Ovary (tissue), 9 donors: Measurements from ENCODE around the gene SIL1. TPM values are rescaled to one million over a fixed set of nuclear protein-coding genes. Genes with fewer than 3 reads are reported as not detected.

ENCODE experiments used
- DNase-seq, 5 donors: peaks; one replicate each; pipeline ENCODE4 v3.0.0-alpha.2; 2019 to 2020
- H3K27ac ChIP-seq, 2 donors: fragments of 200-600 bp; one replicate each; pipeline versions ENCODE4 v1.5.1 to v1.8.0; 2019 to 2022
- H3K27me3 ChIP-seq: fragments of 200-600 bp; one replicate; pipeline ENCODE4 v1.8.0; 2022
- H3K36me3 ChIP-seq: fragments of 200-600 bp; sonication (generic); one replicate; pipeline ENCODE4 v1.5.1; 2019
- H3K4me1 ChIP-seq: one replicate; pipeline ENCODE4 v1.8.1; 2013; ENCODE audit warnings: mild to moderate bottlenecking, moderate library complexity; ENCODE audit not compliant: insufficient read depth
- H3K4me3 ChIP-seq: fragments of 200-600 bp; sonication (generic); one replicate; pipeline ENCODE4 v1.5.1; 2017
- H3K9me3 ChIP-seq, 2 donors: fragments of 200-600 bp in 1 of 2; sonication (generic) in 1 of 2; one replicate each; pipeline versions ENCODE4 v1.5.1 to v1.8.1; 2013 to 2019; ENCODE audit warnings: mild to moderate bottlenecking in 1 of 2, moderate library complexity in 1 of 2
- EP300 ChIP-seq: sonication (generic); formaldehyde crosslinking; IDR thresholded peaks from one replicate; pipeline ENCODE4 v1.6.1; 2017; ENCODE audit warnings: antibody characterized with exemption
- POLR2A ChIP-seq: fragments of 450-650 bp; IDR thresholded peaks from one replicate; pipeline ENCODE4 v1.6.1; 2017; ENCODE audit warnings: antibody characterized with exemption, mild to moderate bottlenecking, moderate library complexity
- WGBS, 3 donors: extraction: QIAGEN DNeasy Blood & Tissue Kit in 1 of 3; methylation state at CpG; one replicate each; pipeline versions ENCODE4 v1.1.5 to v1.1.7; 2013 to 2017; 5-methylcytosine and 5-hydroxymethylcytosine counted together
- intact Hi-C, 4 donors: fragments of 100-400 bp; cut with DNase I; formaldehyde crosslinking; loops; one replicate each; pipeline versions ENCODE4 v1.11.0 to v1.15.1; 2022 to 2023
- polyA plus RNA-seq, 2 donors: library from polyadenylated mRNA; stranded (reverse); fragments of 200-250 nt in 1 of 2; fragments of 350-450 nt in 1 of 2; fragmentation: Illumina TruSeq in 1 of 2; extraction: RNeasy Lipid Tissue Mini Kit (QIAGEN cat#74804) in 1 of 2; gene quantifications; one replicate each; pipeline ENCODE4 v1.2.3, GENCODE V29; 2013 to 2014
- total RNA-seq, 7 donors: library from RNA; depleted of rRNA in 2 of 7; stranded (reverse); fragments of >200 nt in 2 of 7; fragmentation: NEBNext Ultra II Directional in 3 of 7; extraction: Animal tissue kit (Norgen Biotek cat#: 25700) in 3 of 7; gene quantifications; one replicate each; pipeline versions ENCODE4 v1.1.0 to v1.2.4, GENCODE V29; 2016 to 2023
- TF ChIP-seq, protein P1 (sequence below), 3 donors: fragments of 450-650 bp in 2 of 3; fragments of 200-600 bp in 1 of 3; IDR thresholded peaks; one replicate each; pipeline versions ENCODE4 v1.5.1 to v1.8.0; 2016 to 2022; ENCODE audit warnings: antibody characterized with exemption in 3 of 3, mild to moderate bottlenecking in 1 of 3
- donor health status: DM: no; HTN: no; CAD: no; lungs with moderate emphysema.
- donor health status: DM: no; HTN: no; CAD: no.
- donor health status: Bipolar disorder and iron deficiency.
- donor health status: DM: yes; HTN: yes; CAD: no.
- donor health status: DM: no; HTN: no; CAD: no.
- donor health status: DM: yes; HTN: yes; CAD: no.

SIL1 gene
- total and polyA plus RNA-seq, 9 donors = 15.7 to 93.0 (median 34.9) TPM

DNA sequence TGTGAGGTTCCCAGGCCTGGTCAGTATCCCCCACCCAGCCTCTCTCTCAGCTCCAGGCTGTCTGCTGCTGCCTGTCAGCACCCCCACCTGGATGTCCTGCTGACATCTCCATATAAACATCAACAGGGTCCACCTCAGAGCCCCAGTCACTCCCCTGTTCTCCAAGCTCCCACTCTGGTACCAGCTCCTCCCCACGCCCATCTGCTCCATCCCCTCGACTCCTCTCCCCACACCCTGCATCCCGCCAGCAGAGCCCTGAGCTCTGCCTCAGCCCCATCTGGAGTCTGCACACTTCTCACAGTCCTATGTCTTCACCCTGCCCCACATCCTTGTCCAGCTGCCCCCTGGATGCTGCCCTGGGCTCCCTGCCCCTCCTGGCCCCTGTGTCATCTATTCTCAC is 255.3 kb downstream of the SIL1 start:
- no peak overlapping the region for H3K27ac ChIP-seq
- TF ChIP-seq POLR2A (no peak), EP300 (no peak)
- TF ChIP-seq, protein P1, sequence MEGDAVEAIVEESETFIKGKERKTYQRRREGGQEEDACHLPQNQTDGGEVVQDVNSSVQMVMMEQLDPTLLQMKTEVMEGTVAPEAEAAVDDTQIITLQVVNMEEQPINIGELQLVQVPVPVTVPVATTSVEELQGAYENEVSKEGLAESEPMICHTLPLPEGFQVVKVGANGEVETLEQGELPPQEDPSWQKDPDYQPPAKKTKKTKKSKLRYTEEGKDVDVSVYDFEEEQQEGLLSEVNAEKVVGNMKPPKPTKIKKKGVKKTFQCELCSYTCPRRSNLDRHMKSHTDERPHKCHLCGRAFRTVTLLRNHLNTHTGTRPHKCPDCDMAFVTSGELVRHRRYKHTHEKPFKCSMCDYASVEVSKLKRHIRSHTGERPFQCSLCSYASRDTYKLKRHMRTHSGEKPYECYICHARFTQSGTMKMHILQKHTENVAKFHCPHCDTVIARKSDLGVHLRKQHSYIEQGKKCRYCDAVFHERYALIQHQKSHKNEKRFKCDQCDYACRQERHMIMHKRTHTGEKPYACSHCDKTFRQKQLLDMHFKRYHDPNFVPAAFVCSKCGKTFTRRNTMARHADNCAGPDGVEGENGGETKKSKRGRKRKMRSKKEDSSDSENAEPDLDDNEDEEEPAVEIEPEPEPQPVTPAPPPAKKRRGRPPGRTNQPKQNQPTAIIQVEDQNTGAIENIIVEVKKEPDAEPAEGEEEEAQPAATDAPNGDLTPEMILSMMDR (IDR thresholded peaks at IDR 0.05) = no peak
- no peak for DNase-seq
- H3K4me1 ChIP-seq = no peaks in the 10 kb centered on the region
- intact Hi-C loops = no loop called here
- H3K4me3 ChIP-seq = no peak overlapping the region
- 81 to 90% (median 81%) methylated on average over 3 of the region's 3 CpGs for WGBS, 3 donors
- H3K36me3 ChIP-seq = no peaks in the 10 kb centered on the region
- H3K27me3 ChIP-seq = no peaks in the 10 kb centered on the region
- H3K9me3 ChIP-seq = no peaks in the 10 kb centered on the region

DNA sequence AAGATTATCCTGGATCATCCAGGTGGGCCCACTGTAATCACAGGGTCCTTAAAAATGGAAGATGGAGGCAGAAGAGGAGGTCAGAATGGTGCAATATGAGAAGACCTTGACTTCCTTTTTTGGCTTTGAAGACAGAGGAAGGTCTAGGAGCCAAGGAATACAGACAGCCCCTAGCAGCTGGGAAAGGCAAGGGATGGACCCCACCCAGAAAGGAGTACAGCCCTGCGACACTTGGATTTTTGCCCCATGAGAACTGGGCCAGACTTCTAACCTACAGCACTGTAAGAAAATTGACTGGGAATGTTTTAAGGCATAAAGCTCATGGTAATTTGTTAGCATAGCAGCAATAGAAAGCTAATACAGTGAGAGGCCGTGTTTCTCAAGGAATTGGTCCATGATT is 256.1 kb downstream of the SIL1 start:
- Histone ChIP-seq H3K4me3 (no peak overlapping the region), H3K9me3 (no peaks in the 10 kb centered on the region), H3K36me3 (no peaks in the 10 kb centered on the region), H3K27me3 (no peaks in the 10 kb centered on the region), H3K27ac (no peak overlapping the region), H3K4me1 (no peaks in the 10 kb centered on the region)
- WGBS, 3 donors = 69 to 72% (median 70%) methylated on average over 2 of the region's 2 CpGs
- DNase-seq = no peak
- intact Hi-C loops = no loop called here
- TF ChIP-seq, protein P1 (IDR thresholded peaks at IDR 0.05) = no peak
- no peak for TF ChIP-seq POLR2A
- no peak for TF ChIP-seq EP300

DNA sequence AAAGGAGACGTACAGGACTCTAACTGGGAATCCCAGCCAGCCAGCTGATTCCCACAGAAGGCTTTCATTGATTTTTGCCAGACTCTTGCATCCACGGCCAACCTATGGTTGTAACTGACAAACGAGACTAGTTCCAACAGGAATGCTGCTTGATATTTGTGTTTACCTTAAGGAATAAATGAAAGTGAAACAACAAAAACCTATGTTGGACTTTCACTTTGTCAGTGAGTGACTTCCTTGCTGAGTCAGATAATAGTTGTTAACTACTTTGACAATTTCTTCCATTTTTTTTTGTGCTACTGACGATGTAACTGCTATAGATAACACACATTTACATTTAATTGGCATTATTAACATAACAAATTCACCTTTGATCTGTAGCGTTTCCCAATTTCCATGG is 259.6 kb downstream of the SIL1 start:
- Histone ChIP-seq H3K4me3 (no peak overlapping the region), H3K4me1 (no peaks in the 10 kb centered on the region), H3K27me3 (no peaks in the 10 kb centered on the region), H3K9me3 (no peaks in the 10 kb centered on the region), H3K36me3 (no peaks in the 10 kb centered on the region), H3K27ac (no peak overlapping the region)
- intact Hi-C loops = no loop called here
- WGBS, 3 donors = 78 to 86% (median 82%) methylated on average over 5 of the region's 5 CpGs
- TF ChIP-seq, protein P1 (IDR thresholded peaks at IDR 0.05) = no peak
- TF ChIP-seq EP300 (no peak), POLR2A (no peak)
- no peak for DNase-seq

DNA sequence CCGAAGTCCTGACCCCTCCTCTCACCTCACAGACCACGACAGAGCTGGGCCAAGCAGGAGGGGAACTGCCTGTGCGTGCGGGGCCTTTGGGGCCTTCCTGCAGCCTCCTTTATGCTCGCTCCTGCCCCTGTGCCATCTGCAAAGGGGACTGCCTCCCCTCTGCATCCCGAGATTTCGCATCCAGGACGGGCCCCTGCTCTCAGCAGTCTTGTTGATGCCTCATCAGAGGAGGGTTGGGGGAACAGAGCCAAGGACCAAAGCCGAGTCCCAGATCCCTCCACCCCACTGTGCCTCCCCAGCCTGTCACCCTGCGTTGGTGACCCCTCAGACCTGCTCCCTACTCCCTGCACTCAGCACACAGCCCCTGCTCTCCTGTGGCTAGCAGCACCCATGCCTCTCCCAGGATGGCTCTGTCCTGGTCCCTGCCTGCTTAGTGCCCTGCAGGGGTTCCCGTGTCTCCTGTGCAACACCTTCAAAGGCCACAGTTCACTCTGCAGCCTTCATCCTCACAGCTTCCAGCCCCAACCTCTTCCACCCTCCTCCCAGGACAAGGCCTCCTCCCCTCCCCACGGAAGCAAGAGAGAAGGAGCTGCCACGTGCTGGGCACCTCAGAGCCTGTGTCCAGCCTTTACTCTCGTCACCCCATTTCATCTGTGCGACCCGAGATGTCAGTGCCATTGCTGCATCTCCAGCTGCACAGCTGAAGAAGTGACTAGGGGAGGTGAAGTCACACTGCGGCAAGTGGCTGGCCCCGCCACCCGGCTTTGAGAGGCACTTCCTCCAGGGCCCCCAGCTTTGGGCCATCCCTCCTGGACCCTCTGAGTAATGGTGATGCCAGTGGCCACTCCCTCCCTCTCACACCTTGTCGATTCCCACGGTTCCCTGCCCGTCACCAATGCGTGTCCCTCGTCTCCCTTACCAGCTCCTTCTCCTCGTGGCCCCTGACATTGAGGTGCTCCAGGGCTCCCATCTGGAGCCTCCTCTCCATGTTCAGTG is 260.5 kb downstream of the SIL1 start:
- H3K4me3 ChIP-seq = no peak overlapping the region
- TF ChIP-seq, protein P1 (IDR thresholded peaks at IDR 0.05) = no peak
- TF ChIP-seq POLR2A = no peak
- no peak for TF ChIP-seq EP300
- no peak for DNase-seq

More for the DNA sequence above, 260.5 kb downstream of the SIL1 start:
- 83 to 86% (median 84%) methylated on average over 23 to 25 of the region's 25 CpGs for WGBS, 3 donors
- intact Hi-C loops = no loop called here
- no peaks in the 10 kb centered on the region for H3K4me1 ChIP-seq
- H3K36me3 ChIP-seq = no peaks in the 10 kb centered on the region
- H3K9me3 ChIP-seq = no peaks in the 10 kb centered on the region
- no peak overlapping the region for H3K27ac ChIP-seq
- no peaks in the 10 kb centered on the region for H3K27me3 ChIP-seq
